MCF 10A (cell line): Measurements from ENCODE around the gene METTL4. TPM values are rescaled to one million over a fixed set of nuclear protein-coding genes. Genes with fewer than 3 reads are reported as not detected.

Source experiments
- BruUV-seq: library from RNA; stranded (reverse); fragments of 400-500 nt; replicated peaks from 2 replicates; lab custom pipeline; 2021; lab: Mats Ljungman, UMichigan
- CTCF ChIA-PET: fragments of 300-600 bp; sonication (Branson Sonifier 250); formaldehyde crosslinking; extraction: SDS; loops from one replicate; lab custom pipeline; 2021; ENCODE audit warnings: antibody characterized with exemption, inconsistent platforms; lab: Yijun Ruan, JAX
- POLR2A ChIA-PET: fragments of 300-600, 350-650 bp; sonication (Branson Sonifier 250); formaldehyde crosslinking; extraction: SDS; loops from one replicate; lab custom pipeline; 2020; ENCODE audit warnings: antibody characterized with exemption, inconsistent platforms; lab: Yijun Ruan, JAX
- DNase-seq: peaks from one replicate; pipeline ENCODE4 v3.0.0-alpha.2; 2018; ENCODE audit not compliant: unreplicated experiment
- H3K27ac Mint-ChIP-seq: one replicate; pipeline ENCODE4 v1.8.0; 2022; ENCODE audit warnings: mild to moderate bottlenecking, low read depth, mixed read lengths; ENCODE audit not compliant: unreplicated experiment
- H3K27me3 Mint-ChIP-seq: one replicate; pipeline ENCODE4 v1.8.0; 2022; ENCODE audit warnings: mixed read lengths; ENCODE audit not compliant: insufficient read depth, unreplicated experiment
- H3K36me3 Mint-ChIP-seq: one replicate; pipeline ENCODE4 v1.8.0; 2022; ENCODE audit warnings: mild to moderate bottlenecking, moderate library complexity, mixed read lengths; ENCODE audit not compliant: insufficient read depth, unreplicated experiment
- H3K4me1 Mint-ChIP-seq: one replicate; pipeline ENCODE4 v1.8.0; 2022; ENCODE audit warnings: mixed read lengths; ENCODE audit not compliant: insufficient read depth, unreplicated experiment
- H3K4me3 Mint-ChIP-seq: one replicate; pipeline ENCODE4 v1.8.0; 2022; ENCODE audit warnings: mild to moderate bottlenecking, moderate library complexity, mixed read lengths; ENCODE audit not compliant: unreplicated experiment
- H3K9me3 Mint-ChIP-seq: one replicate; pipeline ENCODE4 v1.8.0; 2022; ENCODE audit warnings: mixed read lengths; ENCODE audit not compliant: unreplicated experiment
- intact Hi-C: fragments of 100-400 bp; cut with micrococcal nuclease; formaldehyde crosslinking; loops from 2 replicates; pipeline ENCODE4 v1.14.1; 2022
- total RNA-seq: library from RNA; stranded (reverse); gene quantifications from 2 replicates; pipeline ENCODE4 v1.2.3, GENCODE V29; 2022
- TF ChIP-seq, protein P1 (sequence below): fragments of 200-600 bp; IDR thresholded peaks from one replicate; pipeline ENCODE4 v1.8.0; 2022; ENCODE audit warnings: antibody characterized with exemption, mild to moderate bottlenecking; ENCODE audit not compliant: unreplicated experiment

Gene METTL4
- total RNA-seq, 1 experiment from 2014 or later: 11.8 TPM

DNA sequence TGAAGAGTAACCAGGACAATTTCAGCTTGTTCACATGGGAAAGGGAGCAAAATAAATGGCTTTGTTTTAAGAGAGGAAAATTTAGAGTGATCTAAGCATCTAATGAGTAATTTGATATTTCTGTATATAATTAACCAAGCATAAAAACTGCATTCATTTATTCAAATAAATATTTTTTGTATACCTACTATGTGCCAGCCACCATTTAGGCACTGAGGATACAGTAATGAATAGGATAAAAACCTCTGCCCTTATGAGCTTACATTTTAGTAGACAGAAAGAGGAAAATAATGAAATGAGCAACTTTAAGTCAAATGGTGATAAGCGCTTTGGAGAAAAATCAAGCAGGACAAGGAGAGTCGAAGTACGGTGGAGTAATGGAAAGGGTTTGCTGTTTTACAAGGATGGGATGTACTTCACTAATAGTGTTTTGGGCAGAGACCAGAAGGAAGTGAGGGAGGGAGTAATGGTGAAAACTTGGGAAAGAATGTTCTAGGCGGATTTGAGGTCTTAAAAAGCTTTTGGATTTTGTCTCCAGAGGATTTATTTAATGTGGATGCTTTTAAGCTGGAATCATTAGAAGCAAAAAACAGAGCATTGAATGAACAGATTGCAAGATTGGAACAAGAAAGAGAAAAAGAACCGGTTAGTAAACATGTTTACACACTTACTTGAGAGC lies 17.5 kb upstream of the METTL4 start:
- H3K27ac Mint-ChIP-seq: peak overlapping the region; percentile 85
- DNase-seq: no peak
- POLR2A ChIA-PET: interaction anchor here (0.6 to 9.6 kb wide), 14 partner anchors 9 to 726 kb away, joined by 3 to 83 read pairs (median 4); partner anchors contain the start of genes METTL4, NDC80 and SMCHD1
- H3K36me3 Mint-ChIP-seq: peaks cover 10% of the 10 kb centered on the region
- no peaks in the 10 kb centered on the region for H3K9me3 Mint-ChIP-seq
- H3K4me1 Mint-ChIP-seq: peaks cover 14% of the 10 kb centered on the region
- intact Hi-C loops: no loop called here
- CTCF ChIA-PET: interaction anchor here (0.6 to 0.8 kb wide), 4 partner anchors 9 to 304 kb away, joined by 3 to 6 read pairs (median 3); no protein-coding TSS in a partner anchor
- TSS peak; percentile 93 for BruUV-seq
- H3K27me3 Mint-ChIP-seq: no peaks in the 10 kb centered on the region
- H3K4me3 Mint-ChIP-seq: peak overlapping the region; percentile 42
- TF ChIP-seq, protein P1, sequence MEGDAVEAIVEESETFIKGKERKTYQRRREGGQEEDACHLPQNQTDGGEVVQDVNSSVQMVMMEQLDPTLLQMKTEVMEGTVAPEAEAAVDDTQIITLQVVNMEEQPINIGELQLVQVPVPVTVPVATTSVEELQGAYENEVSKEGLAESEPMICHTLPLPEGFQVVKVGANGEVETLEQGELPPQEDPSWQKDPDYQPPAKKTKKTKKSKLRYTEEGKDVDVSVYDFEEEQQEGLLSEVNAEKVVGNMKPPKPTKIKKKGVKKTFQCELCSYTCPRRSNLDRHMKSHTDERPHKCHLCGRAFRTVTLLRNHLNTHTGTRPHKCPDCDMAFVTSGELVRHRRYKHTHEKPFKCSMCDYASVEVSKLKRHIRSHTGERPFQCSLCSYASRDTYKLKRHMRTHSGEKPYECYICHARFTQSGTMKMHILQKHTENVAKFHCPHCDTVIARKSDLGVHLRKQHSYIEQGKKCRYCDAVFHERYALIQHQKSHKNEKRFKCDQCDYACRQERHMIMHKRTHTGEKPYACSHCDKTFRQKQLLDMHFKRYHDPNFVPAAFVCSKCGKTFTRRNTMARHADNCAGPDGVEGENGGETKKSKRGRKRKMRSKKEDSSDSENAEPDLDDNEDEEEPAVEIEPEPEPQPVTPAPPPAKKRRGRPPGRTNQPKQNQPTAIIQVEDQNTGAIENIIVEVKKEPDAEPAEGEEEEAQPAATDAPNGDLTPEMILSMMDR: no peak

DNA sequence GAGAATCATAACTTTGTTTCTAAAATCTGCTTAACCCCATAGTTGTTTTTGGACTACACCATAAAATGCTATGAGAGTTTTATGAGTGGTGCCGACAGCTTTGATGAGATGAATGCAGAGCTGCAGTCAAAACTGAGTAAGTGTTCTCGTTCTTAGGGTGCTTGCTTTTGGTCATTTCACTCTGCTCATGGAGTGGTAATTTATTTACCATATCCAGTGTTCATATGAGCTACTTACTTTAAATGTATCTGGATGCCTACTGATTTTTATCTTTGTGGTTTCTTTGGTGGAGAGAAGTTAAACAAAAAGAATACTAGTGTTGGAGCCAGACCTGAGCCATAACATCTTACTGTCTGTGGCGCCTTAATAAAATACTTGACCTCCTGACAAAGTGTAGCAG lies 16.5 kb upstream of the METTL4 start:
- no TSS peak for BruUV-seq
- intact Hi-C loops: no loop called here
- TF ChIP-seq, protein P1: no peak
- ChIA-PET CTCF (interaction anchor here (0.6 kb wide), 1 partner anchor 266 kb away, joined by 3 read pairs; no protein-coding TSS in a partner anchor), POLR2A (interaction anchor here (0.7 to 9.6 kb wide), 7 partner anchors 8 to 659 kb away, joined by 3 to 83 read pairs (median 9); partner anchors contain the start of genes METTL4, NDC80 and SMCHD1)
- Mint-ChIP-seq H3K27me3 (no peaks in the 10 kb centered on the region), H3K9me3 (no peaks in the 10 kb centered on the region), H3K4me3 (no peak overlapping the region), H3K27ac (peak overlapping the region; percentile 85), H3K36me3 (peaks cover 18% of the 10 kb centered on the region), H3K4me1 (peaks cover 11% of the 10 kb centered on the region)
- DNase-seq: no peak

DNA sequence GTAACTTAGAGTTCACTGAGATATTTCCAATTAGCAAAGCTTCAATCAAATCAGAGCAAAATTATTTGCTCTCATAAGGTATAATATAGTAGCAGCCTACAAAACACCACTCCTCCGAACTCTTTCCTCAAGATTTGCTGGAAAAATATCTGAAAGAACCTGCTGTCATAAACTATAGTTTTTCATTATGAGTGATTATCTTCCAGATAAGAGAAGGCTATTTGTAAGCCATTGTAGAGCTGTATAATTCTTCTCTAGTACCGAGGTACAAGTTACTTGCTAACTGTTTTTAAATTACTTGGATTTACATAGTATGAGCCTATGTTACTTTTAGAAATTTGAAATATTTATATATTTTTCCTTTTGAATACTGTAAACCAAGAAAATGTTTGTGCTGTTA lies 2.1 kb upstream of the METTL4 start:
- intact Hi-C loops: no loop called here
- peak; percentile 3 for DNase-seq
- no peaks in the 10 kb centered on the region for H3K27me3 Mint-ChIP-seq
- POLR2A ChIA-PET: interaction anchor here (0.6 to 7.8 kb wide), 15 partner anchors 10 to 1767 kb away, joined by 3 to 192 read pairs (median 5); partner anchors contain the start of genes MYL12A and SMCHD1
- peak overlapping the region; percentile 99 for H3K27ac Mint-ChIP-seq
- H3K4me1 Mint-ChIP-seq: peaks cover 39% of the 10 kb centered on the region
- no peaks in the 10 kb centered on the region for H3K36me3 Mint-ChIP-seq
- no peaks in the 10 kb centered on the region for H3K9me3 Mint-ChIP-seq
- H3K4me3 Mint-ChIP-seq: peak overlapping the region; percentile 98
- CTCF ChIA-PET: interaction anchor here (0.6 to 1.8 kb wide), 4 partner anchors 10 to 1734 kb away, joined by 3 to 6 read pairs (median 4); no protein-coding TSS in a partner anchor
- BruUV-seq: no TSS peak
- TF ChIP-seq, protein P1: no peak

DNA sequence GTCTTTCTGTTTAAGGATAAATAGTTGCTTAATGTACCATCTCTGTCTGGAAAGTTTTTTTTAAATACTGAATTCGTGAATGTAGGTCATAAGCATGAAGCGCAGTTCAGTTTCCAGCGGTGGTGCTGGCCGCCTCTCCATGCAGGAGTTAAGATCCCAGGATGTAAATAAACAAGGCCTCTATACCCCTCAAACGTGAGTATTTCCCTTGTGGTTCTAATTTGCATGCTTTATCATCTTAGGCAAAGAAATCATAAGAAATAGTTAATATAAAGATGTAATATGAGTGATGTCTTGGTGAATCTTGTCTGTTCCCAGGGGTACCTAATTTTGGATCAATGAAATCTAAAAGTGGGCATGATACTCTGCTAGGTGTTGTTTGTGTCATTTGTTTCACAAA lies 1.6 kb upstream of the METTL4 start:
- peak overlapping the region; percentile 98 for H3K4me3 Mint-ChIP-seq
- peak; percentile 6 for DNase-seq
- H3K27ac Mint-ChIP-seq: peak overlapping the region; percentile 99

More for the DNA sequence above, 1.6 kb upstream of the METTL4 start:
- H3K4me1 Mint-ChIP-seq: peaks cover 44% of the 10 kb centered on the region
- intact Hi-C loops: no loop called here
- TF ChIP-seq, protein P1: no peak
- H3K9me3 Mint-ChIP-seq: no peaks in the 10 kb centered on the region
- no peaks in the 10 kb centered on the region for H3K36me3 Mint-ChIP-seq
- ChIA-PET CTCF (interaction anchor here (1.3 to 1.8 kb wide), 3 partner anchors 10 to 1733 kb away, joined by 3 to 6 read pairs (median 6); no protein-coding TSS in a partner anchor), POLR2A (interaction anchor here (0.6 to 7.8 kb wide), 12 partner anchors 10 to 1767 kb away, joined by 3 to 192 read pairs (median 7); partner anchors contain the start of genes MYL12A and SMCHD1)
- no peaks in the 10 kb centered on the region for H3K27me3 Mint-ChIP-seq
- BruUV-seq: no TSS peak
